ENCODE measurements around the gene ARL6IP4. TPM values are rescaled to one million over a fixed set of nuclear protein-coding genes. Genes with fewer than 3 reads are reported as not detected.

ARL6IP4 gene
- polyA plus RNA-seq, 3 donors = 152 to 268 (median 167) TPM

DNA sequence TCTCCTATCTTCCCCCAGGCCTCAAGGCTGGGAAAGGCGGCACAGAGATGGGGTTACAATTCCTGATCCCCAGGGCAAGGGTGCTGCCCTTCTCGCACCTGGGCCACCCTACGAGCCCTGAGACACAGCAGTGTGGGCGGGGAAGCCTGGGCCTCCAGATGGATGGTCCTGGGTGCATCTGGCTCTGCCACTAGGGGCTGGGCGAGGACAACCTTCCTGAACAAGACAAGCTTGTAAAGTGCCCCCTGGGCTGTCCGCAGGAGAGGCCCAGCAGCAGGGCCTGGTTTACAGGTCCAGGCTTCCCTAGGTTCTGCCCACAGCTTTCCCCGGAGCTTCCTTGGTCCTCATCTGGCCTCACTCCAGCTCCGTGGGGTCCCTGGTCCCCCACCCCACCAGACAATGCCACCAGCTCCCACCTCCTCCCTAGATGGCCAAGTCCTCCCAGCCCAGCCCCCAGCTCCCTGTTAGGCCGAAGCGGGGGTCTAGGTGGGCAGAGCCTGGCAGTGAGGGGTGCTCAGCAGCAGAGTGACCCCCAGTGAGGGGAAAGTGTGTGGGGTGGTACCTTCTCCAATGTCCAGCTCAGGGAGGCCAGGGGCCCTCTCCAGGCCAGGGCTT lies 8.9 kb downstream of the ARL6IP4 start:
- H3K27me3 ChIP-seq (ENCODE audit: control insufficient read depth in 2 of 2, insufficient read depth in 2 of 2, low read length in 2 of 2) = no peaks in the 10 kb centered on the region
- no peaks in the 10 kb centered on the region for H4K20me1 ChIP-seq (ENCODE audit: insufficient read depth, low read length)
- no peaks in the 10 kb centered on the region for H3K9me3 ChIP-seq (replicated peaks in 1 of 2; ENCODE audit: control insufficient read depth in 1 of 2, insufficient read depth in 1 of 2, low read length in 2 of 2)
- no peak overlapping the region for H3K27ac ChIP-seq (ENCODE audit: low read depth in 1 of 2, low read length in 2 of 2)
- Mint-ChIP-seq H3K4me3 (no peak overlapping the region), H3K27ac (no peak overlapping the region), H3K9me3 (no peaks in the 10 kb centered on the region), H3K4me1 (peaks cover 12% of the 10 kb centered on the region), H3K36me3 (no peaks in the 10 kb centered on the region), H3K27me3 (ENCODE audit: low read depth in 3 of 3) (peaks cover 0 to 2% (median 0%) of the 10 kb centered on the region in 3 donors)
- H3K9ac ChIP-seq (ENCODE audit: insufficient read depth, low read length, poor library complexity, severe bottlenecking) = no peak overlapping the region
- TF ChIP-seq, protein P1, sequence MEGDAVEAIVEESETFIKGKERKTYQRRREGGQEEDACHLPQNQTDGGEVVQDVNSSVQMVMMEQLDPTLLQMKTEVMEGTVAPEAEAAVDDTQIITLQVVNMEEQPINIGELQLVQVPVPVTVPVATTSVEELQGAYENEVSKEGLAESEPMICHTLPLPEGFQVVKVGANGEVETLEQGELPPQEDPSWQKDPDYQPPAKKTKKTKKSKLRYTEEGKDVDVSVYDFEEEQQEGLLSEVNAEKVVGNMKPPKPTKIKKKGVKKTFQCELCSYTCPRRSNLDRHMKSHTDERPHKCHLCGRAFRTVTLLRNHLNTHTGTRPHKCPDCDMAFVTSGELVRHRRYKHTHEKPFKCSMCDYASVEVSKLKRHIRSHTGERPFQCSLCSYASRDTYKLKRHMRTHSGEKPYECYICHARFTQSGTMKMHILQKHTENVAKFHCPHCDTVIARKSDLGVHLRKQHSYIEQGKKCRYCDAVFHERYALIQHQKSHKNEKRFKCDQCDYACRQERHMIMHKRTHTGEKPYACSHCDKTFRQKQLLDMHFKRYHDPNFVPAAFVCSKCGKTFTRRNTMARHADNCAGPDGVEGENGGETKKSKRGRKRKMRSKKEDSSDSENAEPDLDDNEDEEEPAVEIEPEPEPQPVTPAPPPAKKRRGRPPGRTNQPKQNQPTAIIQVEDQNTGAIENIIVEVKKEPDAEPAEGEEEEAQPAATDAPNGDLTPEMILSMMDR (IDR thresholded peaks at IDR 0.05) = no peak
- no peak overlapping the region for H3K4me2 ChIP-seq (replicated peaks; ENCODE audit: extremely low read depth, low read length, poor library complexity, severe bottlenecking)
- H3K4me1 ChIP-seq (ENCODE audit: control insufficient read depth in 1 of 2, insufficient read depth in 2 of 2, low read length in 2 of 2) = peaks cover 12 to 13% of the 10 kb centered on the region in 2 donors
- H3K79me2 ChIP-seq (ENCODE audit: insufficient read depth, low read length) = no peaks in the 10 kb centered on the region
- intact Hi-C loops (cut with micrococcal nuclease) = no loop called here
- no peaks in the 10 kb centered on the region for H3K36me3 ChIP-seq (replicated peaks in 1 of 2; ENCODE audit: control insufficient read depth in 1 of 2, insufficient read depth in 2 of 2, low read length in 2 of 2)
- 89% methylated on average over 6 of the region's 10 CpGs for WGBS (ENCODE audit: insufficient coverage)
- no peak overlapping the region for H3K4me3 ChIP-seq (replicated peaks in 1 of 3; ENCODE audit: low read depth in 2 of 3, low read length in 3 of 3)
- no peak for DNase-seq
- no peak overlapping the region for H2AFZ ChIP-seq (ENCODE audit: insufficient read depth, low read depth, low read length, poor library complexity, severe bottlenecking)

DNA sequence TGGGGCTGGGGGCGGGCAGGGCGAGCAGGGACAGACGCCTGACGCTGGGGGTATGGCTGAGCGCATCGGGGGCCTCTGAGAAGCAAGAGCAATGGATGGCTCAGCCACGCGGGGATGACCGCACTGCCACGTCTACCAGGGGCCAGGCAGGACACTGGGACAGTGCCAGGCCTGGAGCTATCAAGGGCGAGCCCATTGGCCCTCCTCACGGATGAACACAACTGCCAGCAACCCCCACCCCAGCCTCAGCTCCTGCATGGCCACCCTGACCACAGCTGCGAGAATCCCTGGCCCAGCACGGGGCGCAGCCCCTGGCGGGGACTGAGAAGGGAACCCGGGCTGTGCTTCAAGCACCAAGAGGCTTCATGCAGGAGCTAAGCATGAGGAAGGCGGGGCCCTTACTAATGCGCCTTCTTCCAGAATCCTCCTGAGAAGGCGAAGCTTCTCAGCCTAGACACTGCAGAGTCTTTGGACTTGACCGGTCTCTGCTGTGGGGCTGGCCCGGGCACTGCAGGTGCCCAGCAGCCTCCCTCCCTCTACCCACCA lies 9.5 kb downstream of the ARL6IP4 start:
- H3K79me2 ChIP-seq (ENCODE audit: insufficient read depth, low read length) = no peaks in the 10 kb centered on the region
- peaks cover 0 to 2% (median 0%) of the 10 kb centered on the region in 3 donors for H3K27me3 Mint-ChIP-seq (ENCODE audit: low read depth in 3 of 3)
- no peaks in the 10 kb centered on the region for H3K36me3 Mint-ChIP-seq
- DNase-seq = no peak
- H3K9me3 Mint-ChIP-seq = no peaks in the 10 kb centered on the region
- no peak overlapping the region for H3K27ac Mint-ChIP-seq
- H3K4me1 ChIP-seq (ENCODE audit: control insufficient read depth in 1 of 2, insufficient read depth in 2 of 2, low read length in 2 of 2) = peaks cover 6 to 7% of the 10 kb centered on the region in 2 donors
- no peak overlapping the region for H3K4me3 ChIP-seq (replicated peaks in 1 of 3; ENCODE audit: low read depth in 2 of 3, low read length in 3 of 3)
- TF ChIP-seq, protein P1 (IDR thresholded peaks at IDR 0.05) = no peak
- H3K27me3 ChIP-seq (ENCODE audit: control insufficient read depth in 2 of 2, insufficient read depth in 2 of 2, low read length in 2 of 2) = no peaks in the 10 kb centered on the region
- H3K27ac ChIP-seq (ENCODE audit: low read depth in 1 of 2, low read length in 2 of 2) = no peak overlapping the region
- H3K9me3 ChIP-seq (replicated peaks in 1 of 2; ENCODE audit: control insufficient read depth in 1 of 2, insufficient read depth in 1 of 2, low read length in 2 of 2) = no peaks in the 10 kb centered on the region
- no peak overlapping the region for H2AFZ ChIP-seq (ENCODE audit: insufficient read depth, low read depth, low read length, poor library complexity, severe bottlenecking)
- H3K9ac ChIP-seq (ENCODE audit: insufficient read depth, low read length, poor library complexity, severe bottlenecking) = no peak overlapping the region
- intact Hi-C loops (cut with micrococcal nuclease) = no loop called here
- H3K4me2 ChIP-seq (replicated peaks; ENCODE audit: extremely low read depth, low read length, poor library complexity, severe bottlenecking) = no peak overlapping the region
- H3K4me1 Mint-ChIP-seq = peaks cover 6% of the 10 kb centered on the region
- H4K20me1 ChIP-seq (ENCODE audit: insufficient read depth, low read length) = no peaks in the 10 kb centered on the region
- H3K36me3 ChIP-seq (replicated peaks in 1 of 2; ENCODE audit: control insufficient read depth in 1 of 2, insufficient read depth in 2 of 2, low read length in 2 of 2) = no peaks in the 10 kb centered on the region
- WGBS (ENCODE audit: insufficient coverage) = 95% methylated on average over 14 of the region's 22 CpGs
- H3K4me3 Mint-ChIP-seq = no peak overlapping the region

All from CD14-positive monocyte (primary cell).